Activated naive CD4-positive, alpha-beta T cell treated with anti-CD3 and anti-CD28 coated beads, Interleukin-2, amount 50 U/mL, for 24 hours (primary cell): ENCODE results near the gene SCAF4.
A peak's percentile ranks its signal among the peaks of the same experiment; 100 is the strongest.

ENCODE experiments used
- H3K27ac Mint-ChIP-seq: one replicate; pipeline ENCODE4 v1.8.0; 2021; ENCODE audit warnings: mild to moderate bottlenecking, mixed read lengths
- H3K27me3 Mint-ChIP-seq: one replicate; pipeline ENCODE4 v1.8.0; 2021; ENCODE audit warnings: mixed read lengths
- H3K36me3 Mint-ChIP-seq: one replicate; pipeline ENCODE4 v1.8.0; 2021; ENCODE audit warnings: mixed read lengths
- H3K4me1 Mint-ChIP-seq: one replicate; pipeline ENCODE4 v1.8.0; 2021; ENCODE audit warnings: mixed read lengths
- H3K4me3 Mint-ChIP-seq: one replicate; pipeline ENCODE4 v1.8.0; 2021; ENCODE audit warnings: mild to moderate bottlenecking, mixed read lengths
- H3K9me3 Mint-ChIP-seq: one replicate; pipeline ENCODE4 v1.8.0; 2021; ENCODE audit warnings: mixed read lengths

The SCAF4 gene

DNA sequence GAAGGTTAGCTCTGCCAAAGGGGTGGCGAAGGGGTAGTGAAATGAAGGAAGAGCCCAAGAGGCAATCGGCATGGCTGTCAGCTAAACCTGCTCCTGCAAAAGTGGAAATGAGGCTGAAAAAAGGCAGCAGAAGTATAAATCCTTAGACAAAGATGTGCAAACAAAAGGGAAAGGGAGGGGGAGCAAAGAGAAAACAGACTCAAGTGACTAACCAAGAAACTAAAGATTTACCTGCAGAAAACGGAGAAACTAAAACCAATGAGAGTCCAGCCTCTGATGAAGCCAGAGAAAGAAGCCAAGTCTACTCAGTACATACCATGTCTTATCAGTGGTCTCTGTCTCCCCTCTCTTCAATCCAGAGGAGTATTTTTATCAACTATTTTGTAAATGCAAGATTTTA lies 25.4 kb downstream of the SCAF4 start:
- H3K4me3 Mint-ChIP-seq, result no peak overlapping the region
- no peaks in the 10 kb centered on the region for H3K9me3 Mint-ChIP-seq
- no peak overlapping the region for H3K27ac Mint-ChIP-seq
- H3K27me3 Mint-ChIP-seq, result no peaks in the 10 kb centered on the region
- H3K36me3 Mint-ChIP-seq, result peaks cover 8% of the 10 kb centered on the region
- peaks cover 58% of the 10 kb centered on the region for H3K4me1 Mint-ChIP-seq

- Mint-ChIP-seq H3K36me3 (peaks cover 19% of the 10 kb centered on the region), H3K27me3 (no peaks in the 10 kb centered on the region), H3K27ac (no peak overlapping the region), H3K4me1 (peaks cover 15% of the 10 kb centered on the region), H3K9me3 (no peaks in the 10 kb centered on the region), H3K4me3 (no peak overlapping the region)
Measured at GRCh38 chr21:31700040-31700439, 31.9 kb downstream of the SCAF4 start.

GRCh38 chr21:31698461-31698860 lies 33.5 kb downstream of the SCAF4 start:
- Mint-ChIP-seq H3K27me3 (no peaks in the 10 kb centered on the region), H3K4me1 (peaks cover 11% of the 10 kb centered on the region), H3K9me3 (no peaks in the 10 kb centered on the region), H3K4me3 (no peak overlapping the region), H3K27ac (peak overlapping the region; percentile 55), H3K36me3 (peaks cover 24% of the 10 kb centered on the region)

GRCh38 chr21:31696424-31696823 lies 35.5 kb downstream of the SCAF4 start:
- no peaks in the 10 kb centered on the region for H3K27me3 Mint-ChIP-seq
- no peaks in the 10 kb centered on the region for H3K9me3 Mint-ChIP-seq
- no peak overlapping the region for H3K4me3 Mint-ChIP-seq
- peaks cover 8% of the 10 kb centered on the region for H3K4me1 Mint-ChIP-seq
- H3K36me3 Mint-ChIP-seq, result peaks cover 25% of the 10 kb centered on the region
- peak overlapping the region; percentile 10 for H3K27ac Mint-ChIP-seq

- Mint-ChIP-seq H3K9me3 (no peaks in the 10 kb centered on the region), H3K27ac (no peak overlapping the region), H3K36me3 (peaks cover 23% of the 10 kb centered on the region)
Measured at GRCh38 chr21:31693222-31693621, 38.7 kb downstream of the SCAF4 start.

GRCh38 chr21:31688603-31689368 lies 43.1 kb downstream of the SCAF4 start:
- Mint-ChIP-seq H3K4me3 (no peak overlapping the region), H3K36me3 (peaks cover 19% of the 10 kb centered on the region), H3K9me3 (no peaks in the 10 kb centered on the region), H3K4me1 (no peaks in the 10 kb centered on the region), H3K27me3 (no peaks in the 10 kb centered on the region), H3K27ac (peak overlapping the region; percentile 47)

More at GRCh38 chr21:31693222-31693621, 38.7 kb downstream of the SCAF4 start:
- Mint-ChIP-seq H3K27me3 (no peaks in the 10 kb centered on the region), H3K4me3 (no peak overlapping the region), H3K4me1 (peaks cover 3% of the 10 kb centered on the region)

DNA sequence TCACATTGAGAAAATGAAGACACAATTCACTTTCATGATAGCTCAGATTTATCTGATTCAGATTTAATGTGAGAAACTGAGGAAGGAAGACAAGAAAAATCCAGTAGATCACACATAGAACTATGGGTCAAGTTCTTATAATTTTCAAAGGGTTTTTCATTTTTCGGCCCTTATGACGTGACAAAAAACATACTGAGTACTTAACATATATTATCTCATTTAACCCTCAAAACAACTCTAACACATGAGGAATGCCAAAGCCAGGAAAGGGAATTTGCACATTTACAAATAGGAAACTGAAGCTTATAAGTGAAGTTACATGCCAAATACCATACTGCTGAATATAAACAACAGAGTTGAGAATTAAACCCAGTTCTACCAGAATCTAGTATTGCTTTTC lies 44.8 kb downstream of the SCAF4 start:
- H3K36me3 Mint-ChIP-seq, result peaks cover 20% of the 10 kb centered on the region
- no peaks in the 10 kb centered on the region for H3K9me3 Mint-ChIP-seq
- no peak overlapping the region for H3K4me3 Mint-ChIP-seq
- H3K27me3 Mint-ChIP-seq, result no peaks in the 10 kb centered on the region
- no peak overlapping the region for H3K27ac Mint-ChIP-seq
- H3K4me1 Mint-ChIP-seq, result no peaks in the 10 kb centered on the region

GRCh38 chr21:31686272-31686915 lies 45.5 kb downstream of the SCAF4 start:
- Mint-ChIP-seq H3K4me1 (no peaks in the 10 kb centered on the region), H3K9me3 (no peaks in the 10 kb centered on the region), H3K27ac (no peak overlapping the region), H3K27me3 (no peaks in the 10 kb centered on the region), H3K4me3 (no peak overlapping the region), H3K36me3 (peaks cover 19% of the 10 kb centered on the region)

- H3K27me3 Mint-ChIP-seq, result no peaks in the 10 kb centered on the region
- H3K4me1 Mint-ChIP-seq, result no peaks in the 10 kb centered on the region
- H3K9me3 Mint-ChIP-seq, result no peaks in the 10 kb centered on the region
- peak overlapping the region; percentile 59 for H3K27ac Mint-ChIP-seq
- no peak overlapping the region for H3K4me3 Mint-ChIP-seq
- peaks cover 15% of the 10 kb centered on the region for H3K36me3 Mint-ChIP-seq
Measured at GRCh38 chr21:31684918-31685317, 47.0 kb downstream of the SCAF4 start.

- H3K27ac Mint-ChIP-seq, result no peak overlapping the region
- H3K4me3 Mint-ChIP-seq, result no peak overlapping the region
- H3K9me3 Mint-ChIP-seq, result no peaks in the 10 kb centered on the region
- no peaks in the 10 kb centered on the region for H3K4me1 Mint-ChIP-seq
- H3K27me3 Mint-ChIP-seq, result no peaks in the 10 kb centered on the region
- peaks cover 12% of the 10 kb centered on the region for H3K36me3 Mint-ChIP-seq
Measured at GRCh38 chr21:31683029-31683428, 48.9 kb downstream of the SCAF4 start.

- no peak overlapping the region for H3K4me3 Mint-ChIP-seq
Measured at GRCh38 chr21:31682620-31683019, 49.3 kb downstream of the SCAF4 start.

DNA sequence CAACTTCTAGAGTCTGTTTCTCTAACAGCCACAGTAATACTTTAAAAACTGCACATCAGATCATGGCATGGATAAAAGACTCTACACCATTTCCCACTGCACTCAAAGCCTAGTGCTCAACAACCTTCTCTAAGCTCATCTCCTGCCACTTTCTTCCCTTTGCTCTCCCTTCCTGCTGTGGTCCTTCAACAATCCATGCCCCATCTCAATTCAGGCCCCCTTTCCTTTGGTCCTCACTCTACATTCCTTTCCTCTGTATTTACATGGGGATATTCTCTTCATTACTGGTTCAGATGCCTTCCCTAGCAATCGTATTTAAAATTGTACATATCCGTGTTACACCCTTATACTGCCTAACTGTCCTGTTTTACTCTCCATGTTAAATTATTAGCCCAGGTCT lies 53.4 kb downstream of the SCAF4 start:
- Mint-ChIP-seq H3K4me3 (no peak overlapping the region), H3K27me3 (no peaks in the 10 kb centered on the region), H3K9me3 (no peaks in the 10 kb centered on the region), H3K4me1 (no peaks in the 10 kb centered on the region), H3K36me3 (peaks cover 5% of the 10 kb centered on the region), H3K27ac (no peak overlapping the region)

More at GRCh38 chr21:31682620-31683019, 49.3 kb downstream of the SCAF4 start:
- H3K36me3 Mint-ChIP-seq, result peaks cover 12% of the 10 kb centered on the region
- H3K27ac Mint-ChIP-seq, result no peak overlapping the region
- H3K9me3 Mint-ChIP-seq, result no peaks in the 10 kb centered on the region
- no peaks in the 10 kb centered on the region for H3K4me1 Mint-ChIP-seq
- no peaks in the 10 kb centered on the region for H3K27me3 Mint-ChIP-seq

DNA sequence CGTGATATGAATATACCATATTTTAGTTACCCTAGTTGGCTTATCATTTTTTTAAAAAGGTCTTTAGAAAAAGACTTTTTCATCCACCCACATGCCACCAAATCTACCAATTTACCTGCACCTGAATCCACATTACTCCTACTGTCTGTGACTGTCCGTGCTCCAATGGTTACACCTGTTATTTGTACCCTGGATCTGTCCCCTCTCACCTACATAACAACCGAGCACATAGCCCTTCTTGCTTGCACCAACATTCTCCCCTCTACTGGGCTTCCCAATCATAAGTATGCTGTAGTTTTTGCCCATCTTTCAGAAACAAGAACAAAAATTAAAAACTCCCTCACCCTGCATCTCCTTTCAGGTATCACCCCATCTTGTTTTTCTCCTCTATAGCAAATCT lies 54.9 kb downstream of the SCAF4 start:
- no peaks in the 10 kb centered on the region for H3K4me1 Mint-ChIP-seq
- H3K27ac Mint-ChIP-seq, result no peak overlapping the region
- no peaks in the 10 kb centered on the region for H3K36me3 Mint-ChIP-seq

GRCh38 chr21:31675960-31676359 lies 56.0 kb downstream of the SCAF4 start:
- H3K27ac Mint-ChIP-seq, result no peak overlapping the region
- no peaks in the 10 kb centered on the region for H3K4me1 Mint-ChIP-seq
- no peaks in the 10 kb centered on the region for H3K27me3 Mint-ChIP-seq
- no peak overlapping the region for H3K4me3 Mint-ChIP-seq
- no peaks in the 10 kb centered on the region for H3K9me3 Mint-ChIP-seq
- H3K36me3 Mint-ChIP-seq, result peaks cover 3% of the 10 kb centered on the region

More for the DNA sequence above, 54.9 kb downstream of the SCAF4 start:
- Mint-ChIP-seq H3K4me3 (no peak overlapping the region), H3K9me3 (no peaks in the 10 kb centered on the region), H3K27me3 (no peaks in the 10 kb centered on the region)

DNA sequence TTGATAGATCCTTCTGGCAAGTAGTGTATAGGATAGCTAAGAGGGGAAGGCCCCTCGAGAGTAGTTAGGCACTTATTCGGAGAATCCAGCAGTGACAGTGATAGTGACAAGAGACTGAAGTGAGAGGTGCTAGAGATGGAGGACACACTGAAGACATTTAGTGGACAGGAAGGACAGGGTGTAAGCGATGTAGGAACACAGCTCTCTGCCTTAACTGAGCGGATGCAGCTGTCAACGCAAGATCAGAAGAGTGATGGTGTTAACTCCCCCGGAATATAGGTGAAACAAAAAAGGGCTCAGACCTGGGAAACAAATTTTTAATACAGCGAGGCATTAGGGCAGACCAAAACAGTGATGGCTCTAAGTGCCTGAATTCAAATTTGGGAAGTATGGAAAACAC lies 56.6 kb downstream of the SCAF4 start:
- Mint-ChIP-seq H3K4me1 (peaks cover 4% of the 10 kb centered on the region), H3K9me3 (no peaks in the 10 kb centered on the region), H3K36me3 (peaks cover 6% of the 10 kb centered on the region), H3K4me3 (no peak overlapping the region), H3K27ac (no peak overlapping the region), H3K27me3 (no peaks in the 10 kb centered on the region)

- H3K9me3 Mint-ChIP-seq, result no peaks in the 10 kb centered on the region
- H3K27me3 Mint-ChIP-seq, result no peaks in the 10 kb centered on the region
- H3K4me3 Mint-ChIP-seq, result no peak overlapping the region
- peak overlapping the region; percentile 52 for H3K27ac Mint-ChIP-seq
- H3K4me1 Mint-ChIP-seq, result peaks cover 15% of the 10 kb centered on the region
- H3K36me3 Mint-ChIP-seq, result peaks cover 9% of the 10 kb centered on the region
Measured at GRCh38 chr21:31673321-31673912, 58.5 kb downstream of the SCAF4 start.
